PC-3 (cell line): ENCODE results near the gene OBP2A. TPM values are rescaled to one million over a fixed set of nuclear protein-coding genes. Genes with fewer than 3 reads are reported as not detected.

ENCODE experiments used
- ATAC-seq: fragments of 200-7000 bp; cut with Tn5 transposase; 2 replicates; pipeline ENCODE4 v1.9.1; 2020; ENCODE audit warnings: mild to moderate bottlenecking, moderate library complexity
- BruUV-seq: library from RNA; stranded (reverse); fragments of 400-500 nt; replicated peaks from 2 replicates; lab custom pipeline; 2021; lab: Mats Ljungman, UMichigan
- CTCF ChIA-PET: fragments of 300-600 bp; sonication (Branson Sonifier 250); formaldehyde crosslinking; loops from one replicate; lab custom pipeline; 2022; ENCODE audit warnings: antibody characterized with exemption; lab: Charles Lee
- POLR2A ChIA-PET: fragments of 300-600 bp; sonication (Branson Sonifier 250); formaldehyde crosslinking; loops from one replicate; lab custom pipeline; 2022; ENCODE audit warnings: antibody characterized with exemption; ENCODE audit not compliant: unreplicated experiment; lab: Charles Lee
- DNase-seq: peaks from one replicate; pipeline ENCODE4 v3.0.0-alpha.2; 2015
- H2AFZ ChIP-seq: fragments of 300-600 bp; sonication (generic); 2 replicates; pipeline ENCODE4 v1.6.0; 2016; ENCODE audit warnings: antibody characterized with exemption, low read length
- H3F3A ChIP-seq: fragments of 300-600 bp; sonication (generic); one replicate; pipeline ENCODE4 v1.6.0; 2017; ENCODE audit warnings: antibody characterized with exemption, low read length, control low read depth, mild to moderate bottlenecking; ENCODE audit not compliant: unreplicated experiment
- H3K27ac ChIP-seq: fragments of 300-600 bp; sonication (generic); 2 replicates; pipeline ENCODE4 v1.5.1; 2016; ENCODE audit warnings: mild to moderate bottlenecking, low read length
- H3K27me3 ChIP-seq: fragments of 300-600 bp; sonication (generic); 2 replicates; pipeline ENCODE4 v1.6.1; 2016; ENCODE audit warnings: low read length, mixed read lengths
- H3K36me3 ChIP-seq: fragments of 300-600 bp; sonication (generic); 2 replicates; pipeline ENCODE4 v1.6.1; 2016; ENCODE audit warnings: low read depth, mixed run types, low read length, mixed read lengths
- H3K4me1 ChIP-seq: fragments of 300-600 bp; sonication (generic); 2 replicates; pipeline ENCODE4 v1.5.1; 2016; ENCODE audit warnings: low read length; ENCODE audit not compliant: insufficient read depth
- H3K4me2 ChIP-seq: fragments of 300-600 bp; sonication (generic); 2 replicates; pipeline ENCODE4 v1.6.0; 2016; ENCODE audit warnings: low read length
- H3K4me3 ChIP-seq: fragments of 300-600 bp; sonication (generic); 2 replicates; pipeline ENCODE4 v1.5.1; 2016; ENCODE audit warnings: mild to moderate bottlenecking, low read length, mixed read lengths
- H3K79me2 ChIP-seq: fragments of 300-600 bp; sonication (generic); 2 replicates; pipeline ENCODE4 v1.6.1; 2017; ENCODE audit warnings: low read length, mixed read lengths
- H3K9ac ChIP-seq: fragments of 300-600 bp; sonication (generic); 2 replicates; pipeline ENCODE4 v1.6.0; 2016; ENCODE audit warnings: mild to moderate bottlenecking, low read length
- H3K9me2 ChIP-seq: fragments of 300-600 bp; sonication (generic); replicated peaks from 2 replicates; pipeline ENCODE4 v1.6.1; 2016; ENCODE audit warnings: mixed run types, low read length, mixed read lengths
- H3K9me3 ChIP-seq: fragments of 300-600 bp; sonication (generic); 2 replicates; pipeline ENCODE4 v1.6.1; 2016; ENCODE audit warnings: low read length, mixed read lengths
- H4K20me1 ChIP-seq: fragments of 300-600 bp; sonication (generic); 2 replicates; pipeline ENCODE4 v1.6.1; 2016; ENCODE audit warnings: low read length, mixed read lengths
- EZH2 ChIP-seq: fragments of 300-600 bp; sonication (generic); IDR thresholded peaks from one replicate; pipeline ENCODE4 v1.6.1; 2017; ENCODE audit warnings: antibody characterized with exemption, mild to moderate bottlenecking, low read length; ENCODE audit not compliant: unreplicated experiment
- EZH2phosphoT487 ChIP-seq: fragments of 300-600 bp; sonication (generic); IDR thresholded peaks from 2 replicates; pipeline ENCODE4 v1.6.1; 2018; ENCODE audit warnings: mild to moderate bottlenecking, antibody characterized with exemption, low read length, borderline replicate concordance
- intact Hi-C: fragments of 100-400 bp; cut with micrococcal nuclease; formaldehyde crosslinking; loops from 2 replicates; pipeline ENCODE4 v1.9.0; 2023
- total RNA-seq: library from RNA; depleted of rRNA; stranded (reverse); fragments of >200 nt; gene quantifications from 2 replicates; pipeline ENCODE4 v1.2.3, GENCODE V29; 2014
- TF ChIP-seq, protein P1 (sequence below): fragments of 300-600 bp; sonication (generic); conservative IDR thresholded peaks from 2 replicates; pipeline ENCODE4 v1.5.1; 2017; ENCODE audit warnings: antibody characterized with exemption, low read depth, mild to moderate bottlenecking, low read length

The OBP2A gene
- total RNA-seq, 1 experiment from 2014 or later: not detected

DNA sequence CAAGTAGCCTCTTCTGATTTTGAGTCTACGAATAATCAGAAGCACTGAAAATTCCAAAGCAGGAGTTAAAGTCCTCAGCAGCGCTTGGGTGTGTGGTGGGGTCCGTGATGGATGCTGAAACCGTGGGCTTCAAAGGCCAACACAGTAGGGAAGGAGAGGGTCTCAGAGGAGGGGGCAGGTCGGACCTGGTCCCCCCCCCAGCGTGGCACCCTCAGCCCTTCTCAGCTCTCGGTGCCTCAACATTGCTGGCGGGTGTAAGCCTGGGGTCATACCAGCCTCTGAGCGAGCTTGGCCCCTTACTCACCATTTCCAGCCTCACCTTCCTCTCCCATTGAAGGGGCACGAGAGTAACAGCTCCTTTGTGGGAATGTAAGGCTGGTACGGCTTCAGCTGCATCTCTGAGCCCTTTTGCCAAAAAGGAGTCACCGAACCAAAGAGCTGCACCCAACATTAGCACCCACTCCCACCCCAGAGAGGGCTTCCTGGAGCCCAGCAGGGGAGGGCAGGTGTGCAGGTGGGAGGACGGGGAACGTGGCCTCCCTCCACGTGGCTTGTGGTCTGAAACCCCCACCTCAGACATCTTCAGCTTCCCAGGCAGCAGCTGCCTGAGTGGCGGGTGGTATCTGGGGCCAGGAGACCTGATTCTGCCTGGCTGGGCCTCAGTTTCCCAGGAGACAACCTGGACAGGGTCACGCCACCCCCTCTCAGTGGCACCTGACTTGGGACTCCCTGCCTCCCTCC lies 31.4 kb upstream of the OBP2A start:
- H3K79me2 ChIP-seq: no peaks in the 10 kb centered on the region
- H3K4me1 ChIP-seq: 0 out of 2 replicates have a peak, but pooled peaks cover 4% of the 10 kb centered on the region
- DNase-seq (no peak), ATAC-seq (no peak)
- no peaks in the 10 kb centered on the region for H3F3A ChIP-seq
- H3K9me2 ChIP-seq: no peaks in the 10 kb centered on the region
- H3K4me2 ChIP-seq: no peak overlapping the region
- no peaks in the 10 kb centered on the region for H3K36me3 ChIP-seq
- H3K9me3 ChIP-seq: no peaks in the 10 kb centered on the region
- BruUV-seq: no TSS peak
- ChIA-PET POLR2A (no interaction called here), CTCF (no interaction called here)
- intact Hi-C loops: no loop called here
- no peak overlapping the region for H3K4me3 ChIP-seq
- no peaks in the 10 kb centered on the region for H3K27me3 ChIP-seq
- no peak overlapping the region for H2AFZ ChIP-seq
- TF ChIP-seq EZH2: no peak
- TF ChIP-seq, protein P1, sequence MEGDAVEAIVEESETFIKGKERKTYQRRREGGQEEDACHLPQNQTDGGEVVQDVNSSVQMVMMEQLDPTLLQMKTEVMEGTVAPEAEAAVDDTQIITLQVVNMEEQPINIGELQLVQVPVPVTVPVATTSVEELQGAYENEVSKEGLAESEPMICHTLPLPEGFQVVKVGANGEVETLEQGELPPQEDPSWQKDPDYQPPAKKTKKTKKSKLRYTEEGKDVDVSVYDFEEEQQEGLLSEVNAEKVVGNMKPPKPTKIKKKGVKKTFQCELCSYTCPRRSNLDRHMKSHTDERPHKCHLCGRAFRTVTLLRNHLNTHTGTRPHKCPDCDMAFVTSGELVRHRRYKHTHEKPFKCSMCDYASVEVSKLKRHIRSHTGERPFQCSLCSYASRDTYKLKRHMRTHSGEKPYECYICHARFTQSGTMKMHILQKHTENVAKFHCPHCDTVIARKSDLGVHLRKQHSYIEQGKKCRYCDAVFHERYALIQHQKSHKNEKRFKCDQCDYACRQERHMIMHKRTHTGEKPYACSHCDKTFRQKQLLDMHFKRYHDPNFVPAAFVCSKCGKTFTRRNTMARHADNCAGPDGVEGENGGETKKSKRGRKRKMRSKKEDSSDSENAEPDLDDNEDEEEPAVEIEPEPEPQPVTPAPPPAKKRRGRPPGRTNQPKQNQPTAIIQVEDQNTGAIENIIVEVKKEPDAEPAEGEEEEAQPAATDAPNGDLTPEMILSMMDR: no peak
- no peak for TF ChIP-seq EZH2phosphoT487
- no peaks in the 10 kb centered on the region for H4K20me1 ChIP-seq
- no peak overlapping the region for H3K27ac ChIP-seq
- H3K9ac ChIP-seq: no peak overlapping the region

DNA sequence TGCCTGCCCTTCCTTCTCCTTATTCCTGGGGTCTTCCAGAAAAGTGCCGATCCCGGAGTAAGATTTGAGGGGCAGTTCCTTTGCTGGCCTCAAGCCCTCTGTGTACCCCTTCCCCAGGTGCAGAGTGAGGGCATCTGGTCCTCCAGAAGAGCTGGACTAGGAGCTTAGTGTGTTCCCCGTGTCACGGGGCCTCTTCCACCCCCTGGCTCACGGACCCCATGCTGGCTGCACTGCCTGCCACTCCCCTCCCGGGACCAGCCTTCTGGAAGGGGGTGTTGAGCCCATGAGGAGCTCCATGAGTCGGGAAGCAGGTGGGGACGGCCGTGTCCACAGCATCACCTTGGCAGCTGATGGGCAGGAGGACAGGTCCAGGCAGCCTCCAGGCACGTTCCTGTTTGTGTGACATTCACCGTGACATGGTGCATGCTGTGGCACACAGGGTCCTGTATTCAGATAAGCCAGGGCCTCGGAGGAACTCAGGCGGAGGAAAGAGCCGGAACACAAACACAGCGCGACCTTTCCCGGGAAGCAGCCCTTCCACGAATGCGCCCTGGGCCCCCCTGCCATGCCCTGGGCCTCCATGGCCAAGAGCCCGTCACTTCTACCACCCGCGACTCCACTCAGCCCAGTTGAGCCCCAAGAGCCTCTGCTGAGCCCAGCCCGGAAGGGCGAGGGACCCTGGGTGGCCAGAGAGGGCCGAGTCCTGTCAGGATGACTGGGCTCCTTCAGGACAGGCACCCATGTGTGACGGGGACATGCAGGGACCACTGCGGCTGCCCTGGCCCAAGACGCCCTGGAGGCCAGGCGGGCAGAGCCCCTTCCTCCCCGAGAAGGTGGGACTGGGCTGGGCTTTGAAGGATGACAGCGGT lies 30.6 kb upstream of the OBP2A start:
- Histone ChIP-seq H3K27me3 (no peaks in the 10 kb centered on the region), H3K36me3 (no peaks in the 10 kb centered on the region), H3K9me3 (no peaks in the 10 kb centered on the region), H3K4me3 (no peak overlapping the region), H3K4me1 (0 out of 2 replicates have a peak, but pooled peaks cover 4% of the 10 kb centered on the region), H3K4me2 (no peak overlapping the region), H3K79me2 (no peaks in the 10 kb centered on the region), H2AFZ (no peak overlapping the region), H3K9ac (no peak overlapping the region), H3K27ac (no peak overlapping the region), H3K9me2 (no peaks in the 10 kb centered on the region), H4K20me1 (no peaks in the 10 kb centered on the region), H3F3A (no peaks in the 10 kb centered on the region)
- POLR2A ChIA-PET: no interaction called here
- CTCF ChIA-PET: no interaction called here
- intact Hi-C loops: no loop called here
- no peak for TF ChIP-seq EZH2phosphoT487
- TF ChIP-seq, protein P1: no peak
- TF ChIP-seq EZH2: no peak
- BruUV-seq: no TSS peak
- ATAC-seq (no peak), DNase-seq (no peak)
